GM12892 (cell line): ENCODE data around the gene FERMT1.

Experiments used
- DNase-seq: peaks from one replicate; pipeline ENCODE4 v3.0.0; 2011; ENCODE audit not compliant: insufficient read length
- FAIRE-seq: peaks from 2 replicates; lab custom pipeline; 2011; peaks lifted over from hg19 to GRCh38; lab: Jason Lieb, UNC
- POLR2A ChIP-seq: IDR thresholded peaks from 2 replicates; pipeline ENCODE4 v1.6.1; 2011; ENCODE audit warnings: low read depth, low read length, control low read depth
- POLR2AphosphoS5 ChIP-seq: IDR thresholded peaks from 2 replicates; pipeline ENCODE4 v1.6.1; 2011; ENCODE audit warnings: low read depth, low read length, control low read depth
- TAF1 ChIP-seq: IDR thresholded peaks from 2 replicates; pipeline ENCODE4 v1.6.1; 2011; ENCODE audit warnings: low read depth, mild to moderate bottlenecking, control low read depth, low read length, borderline replicate concordance

The FERMT1 gene

GRCh38 chr20:6030453-6031080, 92.3 kb downstream of the FERMT1 start:
- TF ChIP-seq TAF1 = no peak
- no peak for TF ChIP-seq POLR2AphosphoS5
- TF ChIP-seq POLR2A = no peak
- no peak for FAIRE-seq
- no peak for DNase-seq

GRCh38 chr20:6029538-6029937, 93.3 kb downstream of the FERMT1 start:
- TF ChIP-seq POLR2AphosphoS5 (no peak), TAF1 (no peak), POLR2A (no peak)
- DNase-seq = no peak
- FAIRE-seq = no peak

- no peak for DNase-seq
- no peak for FAIRE-seq
- TF ChIP-seq POLR2A = no peak
These were observed 94.0 kb downstream of the FERMT1 start for GRCh38 chr20:6028818-6029217.

DNA sequence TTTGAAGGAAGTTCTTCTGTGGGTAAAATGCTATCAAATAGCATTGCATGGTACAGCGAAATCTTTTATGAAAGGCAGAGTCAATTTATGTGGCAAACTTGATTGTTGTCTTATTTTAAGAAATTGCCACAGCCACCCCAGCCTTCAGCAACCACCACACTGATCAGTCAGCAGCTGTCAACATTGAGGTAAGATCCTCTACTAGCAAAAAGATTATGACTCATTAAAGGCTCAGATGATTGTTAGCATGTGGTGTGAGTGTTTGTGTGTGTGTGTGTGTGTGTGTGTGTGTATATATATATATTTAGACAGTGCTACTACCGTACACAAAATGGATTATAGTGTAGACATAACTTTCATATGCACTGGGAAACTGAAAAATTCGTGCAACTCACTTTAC, 96.8 kb downstream of the FERMT1 start:
- no peak for DNase-seq
- FAIRE-seq = no peak
- TF ChIP-seq POLR2A (no peak), POLR2AphosphoS5 (no peak), TAF1 (no peak)
